Colon (tissue), 2 donors: ENCODE results near the gene SLC13A3.

Experiments
- FAIRE-seq: peaks from 2 replicates; lab custom pipeline; 2012; peaks lifted over from hg19 to GRCh38; lab: Jason Lieb, UNC
- donor health status: control.
- donor health status: control.

The SLC13A3 gene

DNA sequence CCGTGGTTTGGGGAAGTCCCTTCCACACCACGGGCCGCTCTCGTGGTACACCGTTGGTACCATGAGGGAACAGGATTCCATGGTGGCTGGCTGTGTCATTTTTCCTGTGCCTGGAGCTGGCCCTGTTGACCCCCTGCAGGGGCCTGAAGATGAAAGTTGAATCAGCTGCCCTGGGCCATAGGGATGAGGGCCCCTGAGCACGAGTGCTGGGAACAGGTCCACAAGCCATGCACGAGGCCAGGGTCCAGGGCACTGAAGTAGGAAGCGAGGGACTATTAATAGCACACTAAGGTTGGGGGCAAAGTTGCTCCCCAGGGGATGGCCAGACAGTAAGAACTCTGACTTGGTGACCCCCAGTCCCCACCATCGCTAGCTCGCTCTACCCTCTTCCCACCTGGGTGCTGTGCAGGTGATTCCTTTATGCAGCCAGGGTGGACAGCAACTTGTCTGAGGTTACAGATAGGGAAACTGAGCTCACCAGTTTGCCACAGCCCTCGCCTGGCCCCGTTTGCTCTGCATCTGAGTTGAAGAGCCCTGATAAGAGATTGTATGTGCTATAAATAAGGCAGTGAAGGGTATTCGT is 46.6 kb downstream of the SLC13A3 start:
- FAIRE-seq, result no peak

GRCh38 chr20:46602429-46602828 is 48.8 kb downstream of the SLC13A3 start:
- FAIRE-seq, result no peak

- no peak for FAIRE-seq
Observed at GRCh38 chr20:46601603-46602122, 49.6 kb downstream of the SLC13A3 start.

DNA sequence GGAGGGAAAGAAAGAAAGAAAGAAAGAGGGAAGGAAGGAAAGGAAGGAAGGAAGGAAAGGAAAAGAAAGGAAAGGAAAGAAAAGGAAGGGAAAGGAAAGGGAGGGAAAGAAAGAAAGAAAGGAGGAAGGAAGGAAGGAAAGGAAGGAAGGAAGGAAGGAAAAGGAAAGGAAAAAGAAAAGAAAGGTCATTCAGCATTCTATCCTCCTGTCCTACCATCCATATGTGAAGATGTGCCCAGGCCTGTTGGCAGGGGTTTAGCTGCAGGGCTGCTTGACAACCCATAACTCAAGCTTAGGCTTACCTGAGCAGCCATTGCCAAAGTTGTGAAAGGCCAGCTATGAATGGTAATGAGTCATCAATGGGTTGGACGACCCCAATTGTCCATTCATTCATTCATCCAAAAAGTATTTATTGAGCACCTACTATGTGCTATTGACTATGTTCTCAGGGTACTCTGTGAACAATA is 50.9 kb downstream of the SLC13A3 start:
- FAIRE-seq, result no peak

DNA sequence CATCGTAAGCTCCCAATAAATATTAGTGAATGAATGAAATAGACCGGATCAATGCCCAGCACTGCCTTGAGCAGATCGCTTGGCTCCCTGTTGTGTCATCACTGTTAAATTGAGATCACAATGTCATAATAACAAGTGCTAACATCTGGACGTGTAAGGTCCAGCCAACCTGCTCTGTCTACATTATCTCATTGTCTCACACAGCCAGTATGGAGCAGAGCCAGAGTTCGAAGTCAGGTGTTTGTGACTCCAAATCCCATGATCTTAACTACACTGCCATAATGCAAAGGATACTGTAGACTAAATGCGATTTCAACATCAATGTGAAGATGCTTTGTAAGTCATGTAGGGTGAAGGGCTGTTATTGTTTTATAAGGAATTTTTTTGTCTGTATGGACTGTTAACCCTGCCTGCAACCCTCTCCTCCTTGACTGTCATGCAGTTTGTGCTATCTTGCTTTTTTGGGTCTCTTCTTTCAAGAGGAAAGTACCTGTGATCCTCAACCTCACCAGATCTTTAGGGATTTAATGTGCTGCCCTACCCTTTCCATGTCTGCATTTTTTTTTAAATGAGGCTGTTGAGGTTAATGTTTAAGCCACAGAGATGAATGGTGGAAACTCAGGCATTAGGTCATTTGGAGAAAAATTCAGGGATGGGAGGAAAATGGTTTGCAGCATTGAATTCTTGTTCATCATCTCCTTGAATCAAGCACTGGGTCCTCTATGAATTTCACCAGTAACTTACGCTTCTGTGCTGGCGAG is 51.9 kb downstream of the SLC13A3 start:
- no peak for FAIRE-seq

- no peak for FAIRE-seq
Observed at GRCh38 chr20:46595933-46596332, 55.3 kb downstream of the SLC13A3 start.

GRCh38 chr20:46594725-46595124 is 56.5 kb downstream of the SLC13A3 start:
- no peak for FAIRE-seq

GRCh38 chr20:46592580-46593362 is 58.5 kb downstream of the SLC13A3 start:
- no peak for FAIRE-seq

- no peak for FAIRE-seq
Observed at GRCh38 chr20:46590443-46590842, 60.8 kb downstream of the SLC13A3 start.

- FAIRE-seq, result no peak
Observed at GRCh38 chr20:46588532-46589511, 62.4 kb downstream of the SLC13A3 start.

DNA sequence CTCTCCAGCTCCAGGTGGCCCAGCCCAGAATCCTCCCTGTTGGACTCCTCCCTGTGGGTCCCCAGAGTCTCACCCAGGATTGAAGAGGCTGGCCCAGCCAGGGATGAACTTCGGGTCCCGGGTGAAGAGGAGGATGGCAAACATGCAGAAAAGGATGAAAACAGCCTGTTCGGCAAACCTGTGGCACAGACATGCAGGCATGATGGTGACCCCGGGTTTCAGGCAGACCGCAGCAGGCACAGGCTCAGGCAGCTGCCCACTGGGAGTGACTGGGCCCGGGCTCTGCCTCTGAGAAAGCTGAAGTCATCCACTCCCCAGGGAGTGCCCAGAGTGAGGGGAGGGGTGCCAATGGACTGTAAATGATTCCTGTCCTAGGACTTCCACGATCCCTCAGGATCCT is 63.3 kb downstream of the SLC13A3 start:
- FAIRE-seq, result no peak

GRCh38 chr20:46586724-46587123 is 64.5 kb downstream of the SLC13A3 start:
- no peak for FAIRE-seq

- FAIRE-seq, result no peak
Observed at GRCh38 chr20:46584508-46584907, 66.8 kb downstream of the SLC13A3 start.

- no peak for FAIRE-seq
Observed at GRCh38 chr20:46583411-46584214, 67.6 kb downstream of the SLC13A3 start.

GRCh38 chr20:46582648-46583047 is 68.6 kb downstream of the SLC13A3 start:
- FAIRE-seq, result no peak

- FAIRE-seq, result no peak
Observed at GRCh38 chr20:46581391-46581790, 69.9 kb downstream of the SLC13A3 start.

GRCh38 chr20:46580613-46581205 is 70.5 kb downstream of the SLC13A3 start:
- no peak for FAIRE-seq

GRCh38 chr20:46578745-46579144 is 72.5 kb downstream of the SLC13A3 start:
- no peak for FAIRE-seq

DNA sequence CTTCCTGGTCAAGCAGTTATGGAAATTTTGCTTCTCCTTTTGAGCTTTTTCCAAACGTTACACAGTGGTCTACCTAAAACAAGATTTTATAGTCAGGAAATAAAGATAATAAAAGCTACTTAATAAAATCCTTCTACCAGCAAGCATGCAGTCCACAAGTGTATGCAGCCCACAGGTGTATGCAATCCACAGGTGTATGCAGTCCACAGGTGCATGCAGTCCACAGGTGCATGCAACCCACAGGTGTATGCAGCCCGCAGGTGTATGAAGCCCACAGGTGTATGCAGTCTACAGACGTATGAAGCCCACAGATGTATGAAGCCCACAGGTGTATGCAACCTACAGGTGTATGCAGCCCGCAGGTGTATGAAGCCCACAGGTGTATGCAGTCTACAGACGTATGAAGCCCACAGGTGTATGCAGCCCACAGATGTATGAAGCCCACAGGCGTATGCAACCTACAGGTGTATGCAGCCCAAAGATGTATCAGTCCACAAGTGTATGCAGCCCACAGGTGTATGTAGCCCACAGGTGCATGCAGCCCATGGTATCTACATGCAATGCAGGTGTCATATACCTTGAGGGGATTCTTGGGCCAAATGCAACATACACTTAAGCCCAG is 74.4 kb downstream of the SLC13A3 start:
- FAIRE-seq, result no peak

DNA sequence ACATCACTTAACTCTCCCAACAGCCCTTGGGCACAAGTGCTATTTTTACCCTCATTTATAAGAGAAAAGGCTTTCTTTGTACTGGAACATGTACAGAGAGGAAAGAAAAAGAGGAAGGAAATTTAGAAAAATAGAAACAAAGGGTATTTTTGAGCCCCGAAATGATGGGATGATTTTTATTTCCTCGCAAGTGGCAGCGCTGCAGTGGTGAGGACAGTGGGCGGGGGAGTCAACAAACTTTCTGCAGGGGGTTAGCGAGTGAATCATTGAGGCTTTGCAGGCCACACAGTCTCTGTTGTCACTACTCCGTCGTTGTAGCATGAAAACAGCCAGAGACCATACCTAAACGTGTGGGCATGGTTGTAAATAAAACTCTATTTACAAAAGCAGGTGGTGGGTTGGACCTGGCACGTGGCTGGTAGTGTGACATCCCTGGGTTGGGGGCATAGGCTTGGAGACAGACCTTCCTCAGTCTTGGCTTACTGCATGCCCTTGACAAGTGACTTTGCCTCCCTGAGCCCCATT is 75.3 kb downstream of the SLC13A3 start:
- FAIRE-seq, result no peak
